GM19239 (cell line): Measurements from ENCODE around the gene VAMP3.
"Not testable (repeated sequence)": the region's sequence is repeated elsewhere in the genome, so short reads cannot be mapped to it uniquely, and the experiment has no call there.

Experiments
- DNase-seq: peaks from one replicate; pipeline ENCODE4 v3.0.0; 2011; ENCODE audit warnings: low spot score; ENCODE audit not compliant: insufficient read length
- FAIRE-seq: peaks from 2 replicates; lab custom pipeline; 2011; peaks lifted over from hg19 to GRCh38; lab: Jason Lieb, UNC

Gene VAMP3

GRCh38 chr1:7761103-7761502 is 10.0 kb upstream of the VAMP3 start:
- FAIRE-seq, result no peak
- no peak for DNase-seq

- no peak for DNase-seq
- no peak for FAIRE-seq
Observed at GRCh38 chr1:7767176-7767575, 3.9 kb upstream of the VAMP3 start.

GRCh38 chr1:7768583-7768982 is 2.5 kb upstream of the VAMP3 start:
- no peak for FAIRE-seq

GRCh38 chr1:7769673-7770412 is 1.3 kb upstream of the VAMP3 start:
- no peak for FAIRE-seq
- DNase-seq, result no peak

More at GRCh38 chr1:7768583-7768982, 2.5 kb upstream of the VAMP3 start:
- DNase-seq, result no peak

GRCh38 chr1:7770669-7770996 is 463 bp upstream of the VAMP3 start:
- no peak for FAIRE-seq

GRCh38 chr1:7771823-7772299 is 765 bp downstream of the VAMP3 start:
- FAIRE-seq (no peak), DNase-seq (no peak)

More at GRCh38 chr1:7770669-7770996, 463 bp upstream of the VAMP3 start:
- no peak for DNase-seq

- FAIRE-seq, result no peak
- no peak for DNase-seq
Observed at GRCh38 chr1:7777591-7777990, 6.5 kb downstream of the VAMP3 start.

- no peak for DNase-seq
- no peak for FAIRE-seq
Observed at GRCh38 chr1:7778133-7778628, 7.1 kb downstream of the VAMP3 start.

- no peak for FAIRE-seq
- no peak for DNase-seq
Observed at GRCh38 chr1:7780976-7781375, 9.9 kb downstream of the VAMP3 start.

GRCh38 chr1:7781501-7781900 is 10.4 kb downstream of the VAMP3 start:
- DNase-seq, result no peak
- FAIRE-seq, result peak; percentile 14

GRCh38 chr1:7781923-7782495 is 10.9 kb downstream of the VAMP3 start:
- FAIRE-seq (peak; percentile 40), DNase-seq (no peak)

- peak; percentile 36 for DNase-seq
- FAIRE-seq, result peak; percentile 76
Observed at GRCh38 chr1:7783178-7783711, 12.1 kb downstream of the VAMP3 start.

GRCh38 chr1:7783826-7784491 is 12.9 kb downstream of the VAMP3 start, which contains the start of gene PER3:
Gene PER3 (plus strand): TSS chr1:7784291. CDS start chr1:7784878, 587 bp downstream.
- DNase-seq (peak; percentile 93), FAIRE-seq (peak; percentile 90)

- FAIRE-seq (no peak), DNase-seq (no peak)
Observed at GRCh38 chr1:7784492-7785071, 13.5 kb downstream of the VAMP3 start.

- no peak for DNase-seq
- FAIRE-seq, result no peak
Observed at GRCh38 chr1:7785108-7785507, 14.0 kb downstream of the VAMP3 start.

- no peak for FAIRE-seq
- DNase-seq, result no peak
Observed at GRCh38 chr1:7786795-7787194, 15.7 kb downstream of the VAMP3 start.

GRCh38 chr1:7789828-7790227 is 18.7 kb downstream of the VAMP3 start:
- DNase-seq (no peak), FAIRE-seq (no peak)

- FAIRE-seq, DNase-seq: not testable (repeated sequence)
Observed at GRCh38 chr1:7791027-7791426, 19.9 kb downstream of the VAMP3 start.

GRCh38 chr1:7795406-7795805 is 24.3 kb downstream of the VAMP3 start:
- FAIRE-seq, result no peak
- no peak for DNase-seq

GRCh38 chr1:7805460-7805859 is 34.4 kb downstream of the VAMP3 start:
- DNase-seq, result no peak
- FAIRE-seq, result no peak
